CD14-positive monocyte (primary cell): Measurements from ENCODE around the gene SF3B4. TPM values are rescaled to one million over a fixed set of nuclear protein-coding genes. Genes with fewer than 3 reads are reported as not detected.

Experiments used
- DNase-seq, 3 donors: peaks; one replicate each; pipeline ENCODE4 v3.0.0-alpha.2; 2011 to 2022
- H2AFZ ChIP-seq: 2 replicates; pipeline ENCODE4 v1.6.0; 2012; ENCODE audit warnings: mild to moderate bottlenecking, low read depth, low read length, inconsistent platforms; ENCODE audit not compliant: insufficient read depth, poor library complexity, severe bottlenecking
- H3K27ac ChIP-seq, 2 donors: 1 replicate in 1 of 2; 2 replicates in 1 of 2; pipeline ENCODE4 v1.5.1; 2012 to 2013; ENCODE audit warnings: low read length in 2 of 2, control low read depth in 1 of 2, inconsistent platforms in 1 of 2, low read depth in 1 of 2, mild to moderate bottlenecking in 1 of 2
- H3K27me3 ChIP-seq, 2 donors: one replicate each; pipeline versions ENCODE4 v1.6.0 to v1.6.1; 2011 to 2013; ENCODE audit warnings: low read length in 2 of 2; ENCODE audit not compliant: control insufficient read depth in 2 of 2, insufficient read depth in 2 of 2
- H3K36me3 ChIP-seq, 2 donors: replicated peaks in 1 of 2; 1 replicate in 1 of 2; 2 replicates in 1 of 2; pipeline versions ENCODE4 v1.5.1 to v1.6.1; 2012 to 2013; ENCODE audit warnings: low read length in 2 of 2, control low read depth in 1 of 2, inconsistent platforms in 1 of 2, mild to moderate bottlenecking in 1 of 2; ENCODE audit not compliant: insufficient read depth in 2 of 2, control insufficient read depth in 1 of 2
- H3K4me1 ChIP-seq, 2 donors: 1 replicate in 1 of 2; 2 replicates in 1 of 2; pipeline versions ENCODE4 v1.5.1 to v1.6.1; 2012 to 2013; ENCODE audit warnings: low read length in 2 of 2, control low read depth in 1 of 2, inconsistent platforms in 1 of 2, mild to moderate bottlenecking in 1 of 2, moderate library complexity in 1 of 2; ENCODE audit not compliant: insufficient read depth in 2 of 2, control insufficient read depth in 1 of 2
- H3K4me2 ChIP-seq: replicated peaks from 2 replicates; pipeline ENCODE3; 2012; ENCODE audit warnings: low read length, moderate library complexity, mild to moderate bottlenecking; ENCODE audit not compliant: poor library complexity, severe bottlenecking; ENCODE audit errors: extremely low read depth
- H3K4me3 ChIP-seq, 3 experiments: fragments of 200-600 bp in 1 of 3; sonication (generic) in 1 of 3; replicated peaks in 1 of 3; 1 replicate in 2 of 3; 2 replicates in 1 of 3; pipeline ENCODE4 v1.5.1; 2011 to 2013; ENCODE audit warnings: low read length in 3 of 3, mild to moderate bottlenecking in 3 of 3, control low read depth in 2 of 3, low read depth in 2 of 3, inconsistent platforms in 1 of 3, moderate library complexity in 1 of 3
- H3K79me2 ChIP-seq: 2 replicates; pipeline ENCODE4 v1.6.0; 2012; ENCODE audit warnings: mild to moderate bottlenecking, control low read depth, inconsistent platforms, low read length, moderate library complexity; ENCODE audit not compliant: insufficient read depth
- H3K9ac ChIP-seq: 2 replicates; pipeline ENCODE4 v1.6.0; 2017; ENCODE audit warnings: low read length, mild to moderate bottlenecking; ENCODE audit not compliant: insufficient read depth, poor library complexity, severe bottlenecking
- H3K9me3 ChIP-seq, 2 donors: replicated peaks in 1 of 2; 1 replicate in 1 of 2; 2 replicates in 1 of 2; pipeline versions ENCODE4 v1.5.1 to v1.6.1; 2012 to 2013; ENCODE audit warnings: low read length in 2 of 2, control low read depth in 1 of 2; ENCODE audit not compliant: control insufficient read depth in 1 of 2, insufficient read depth in 1 of 2
- H4K20me1 ChIP-seq: 2 replicates; pipeline ENCODE4 v1.6.0; 2012; ENCODE audit warnings: mild to moderate bottlenecking, low read length, control low read depth, moderate library complexity; ENCODE audit not compliant: insufficient read depth
- H3K27ac Mint-ChIP-seq, 7 donors: one replicate each; pipeline ENCODE4 v1.8.0; 2020; ENCODE audit warnings: mild to moderate bottlenecking in 7 of 7, mixed read lengths in 7 of 7, moderate library complexity in 6 of 7, inconsistent platforms in 2 of 7
- H3K27me3 Mint-ChIP-seq, 3 donors: one replicate each; pipeline ENCODE4 v1.8.0; 2021 to 2022; ENCODE audit warnings: low read depth in 3 of 3, mild to moderate bottlenecking in 3 of 3, mixed read lengths in 3 of 3, moderate library complexity in 3 of 3, inconsistent platforms in 1 of 3
- H3K36me3 Mint-ChIP-seq, 2 donors: one replicate each; pipeline ENCODE4 v1.8.0; 2020; ENCODE audit warnings: mixed read lengths in 2 of 2, inconsistent platforms in 1 of 2, mild to moderate bottlenecking in 1 of 2
- H3K4me1 Mint-ChIP-seq: one replicate; pipeline ENCODE4 v1.8.0; 2020; ENCODE audit warnings: mild to moderate bottlenecking, mixed read lengths
- H3K4me3 Mint-ChIP-seq, 2 donors: one replicate each; pipeline ENCODE4 v1.8.0; 2020; ENCODE audit warnings: mild to moderate bottlenecking in 2 of 2, mixed read lengths in 2 of 2, moderate library complexity in 1 of 2
- H3K9me3 Mint-ChIP-seq, 7 donors: one replicate each; pipeline ENCODE4 v1.8.0; 2020 to 2022; ENCODE audit warnings: mixed read lengths in 7 of 7, mild to moderate bottlenecking in 6 of 7, moderate library complexity in 6 of 7, inconsistent platforms in 2 of 7
- CTCF ChIP-seq: fragments of 200-600 bp; IDR thresholded peaks from one replicate; pipeline ENCODE4 v1.8.0; 2022; ENCODE audit warnings: antibody characterized with exemption, mild to moderate bottlenecking
- WGBS: methylation state at CpG from one replicate; pipeline ENCODE4 v1.1.5; 2013; ENCODE audit warnings: missing lambda C conversion rate; ENCODE audit not compliant: insufficient coverage; 5-methylcytosine and 5-hydroxymethylcytosine counted together
- intact Hi-C, 2 donors: fragments of 100-400 bp; cut with micrococcal nuclease; formaldehyde crosslinking; loops; one replicate each; pipeline versions ENCODE4 v1.15.0 to v1.15.1; 2023
- polyA plus RNA-seq, 3 donors: library from polyadenylated mRNA; depleted of rRNA in 1 of 3; unstranded in 2 of 3; stranded (reverse) in 1 of 3; fragments of 300-500 nt in 2 of 3; fragments of >200 nt in 1 of 3; fragmentation: Illumina TruSeq in 2 of 3; gene quantifications; 1 replicate in 2 of 3; 2 replicates in 1 of 3; pipeline ENCODE4 v1.2.3, GENCODE V29; 2012 to 2021

SF3B4 gene
- polyA plus RNA-seq, 3 donors, result 52.2 to 78.6 (median 64.6) TPM

- Mint-ChIP-seq H3K4me1 (peaks cover 15% of the 10 kb centered on the region), H3K27ac (peak overlapping the region in 1 of 7 donors; percentile 54), H3K36me3 (peaks cover 5 to 6% of the 10 kb centered on the region in 2 donors), H3K4me3 (no peak overlapping the region), H3K27me3 (peaks cover 0 to 10% (median 0%) of the 10 kb centered on the region in 3 donors), H3K9me3 (peaks cover 0 to 3% (median 2%) of the 10 kb centered on the region in 7 donors)
- H3K27ac ChIP-seq, result no peak overlapping the region
- intact Hi-C loops, result no loop called here
- H4K20me1 ChIP-seq, result no peaks in the 10 kb centered on the region
- DNase-seq, result no peak
- no peaks in the 10 kb centered on the region for H3K36me3 ChIP-seq
- H3K79me2 ChIP-seq, result no peaks in the 10 kb centered on the region
- WGBS, result no CpG with 5 or more reads among the region's 5 CpGs
- H3K4me3 ChIP-seq, result no peak overlapping the region
- no peaks in the 10 kb centered on the region for H3K9me3 ChIP-seq
- TF ChIP-seq CTCF, result no peak
- no peaks in the 10 kb centered on the region for H3K27me3 ChIP-seq
- H2AFZ ChIP-seq, result no peak overlapping the region
- no peak overlapping the region for H3K4me2 ChIP-seq
- H3K4me1 ChIP-seq, result peaks cover 8 to 16% of the 10 kb centered on the region in 2 donors
- H3K9ac ChIP-seq, result no peak overlapping the region
These were observed 23.6 kb downstream of the SF3B4 start for GRCh38 chr1:149903836-149904491.

DNA sequence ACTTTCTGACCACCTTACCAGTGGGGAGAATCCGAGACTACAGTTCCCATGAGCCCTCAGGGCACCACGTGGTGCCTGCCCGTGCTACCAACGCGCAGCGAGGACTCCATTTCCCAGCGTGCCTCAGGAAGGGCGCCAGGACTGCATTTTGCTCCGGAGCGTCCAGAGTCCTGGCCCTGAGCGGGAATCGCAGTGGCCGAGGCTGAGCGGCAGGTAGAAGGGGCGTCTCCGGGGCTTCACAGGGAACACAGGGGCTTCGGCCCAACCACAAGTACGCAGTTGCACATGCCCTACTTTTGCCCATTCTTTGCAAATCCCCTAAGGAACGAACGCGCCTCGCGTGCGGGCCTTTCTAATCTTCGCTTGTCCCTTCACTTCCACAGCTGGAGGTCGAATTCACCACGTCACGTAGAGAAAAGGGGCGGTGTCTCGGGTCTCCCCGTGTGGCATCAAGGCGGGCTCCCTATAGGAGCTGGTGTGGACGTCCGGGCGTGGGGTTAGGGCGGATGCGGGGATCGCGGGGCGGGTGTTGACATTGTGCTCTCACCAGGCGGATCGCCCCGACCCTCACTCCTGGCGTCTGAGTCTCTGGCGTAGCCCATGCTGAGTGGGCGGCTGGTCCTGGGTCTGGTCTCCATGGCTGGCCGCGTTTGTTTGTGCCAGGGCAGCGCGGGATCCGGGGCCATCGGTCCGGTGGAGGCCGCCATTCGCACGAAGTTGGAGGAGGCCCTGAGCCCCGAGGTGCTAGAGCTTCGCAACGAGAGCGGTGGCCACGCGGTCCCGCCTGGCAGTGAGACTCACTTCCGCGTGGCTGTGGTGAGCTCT is 27.9 kb downstream of the SF3B4 start, which contains the start of gene BOLA1:
Gene BOLA1, plus strand, starts transcription at position 109 of the 825 bp plus-strand sequence. Its CDS starts 492 bp downstream, at position 601.
- peak within 1 kb of the TSS; percentile 79 for H3K4me2 ChIP-seq
- H3K9ac ChIP-seq, result peak within 1 kb of the TSS; percentile 72
- TF ChIP-seq CTCF, result no peak
- DNase-seq, result peak; percentile 78 to 85 (median 85)
- Mint-ChIP-seq H3K27me3 (peaks cover 0 to 4% (median 0%) of the 10 kb centered on the region in 3 donors), H3K9me3 (peaks cover 0 to 7% (median 2%) of the 10 kb centered on the region in 7 donors), H3K4me1 (peaks cover 15% of the 10 kb centered on the region), H3K4me3 (peak within 1 kb of the TSS; percentile 86 to 93), H3K27ac (peak within 1 kb of the TSS; percentile 84 to 95 (median 91)), H3K36me3 (peaks cover 5 to 6% of the 10 kb centered on the region in 2 donors)
- H4K20me1 ChIP-seq, result no peaks in the 10 kb centered on the region
- no peaks in the 10 kb centered on the region for H3K79me2 ChIP-seq
- H3K27me3 ChIP-seq, result no peaks in the 10 kb centered on the region
- peak within 1 kb of the TSS; percentile 49 to 78 (median 63) for H3K4me3 ChIP-seq
- no peaks in the 10 kb centered on the region for H3K9me3 ChIP-seq
- H3K27ac ChIP-seq, result peak within 1 kb of the TSS; percentile 53 to 78
- no peaks in the 10 kb centered on the region for H3K36me3 ChIP-seq
- peaks cover 8 to 17% of the 10 kb centered on the region in 2 donors for H3K4me1 ChIP-seq
- peak within 1 kb of the TSS; percentile 97 for H2AFZ ChIP-seq
- 14% methylated on average over 54 of the region's 65 CpGs for WGBS
- intact Hi-C loops, result loop anchor here in 1 of 2 donors (5.0 to 10.0 kb wide), 3 partner anchors 38 to 285 kb away; partner anchors contain the start of gene MTMR11
